Glomerular endothelial cell (primary cell): Measurements from ENCODE around the gene TMEM120A. TPM values are rescaled to one million over a fixed set of nuclear protein-coding genes. Genes with fewer than 3 reads are reported as not detected.

Source experiments
- total RNA-seq: library from RNA; depleted of rRNA; stranded (reverse); fragments of >200 nt; gene quantifications from 2 replicates; pipeline ENCODE4 v1.2.3, GENCODE V29; 2015

TMEM120A gene
- total RNA-seq, 1 donor from 2014 or later: 18.6 TPM

Other genes starting within 250 kb of the TMEM120A start
- 0.58 TPM in 1 of 2 replicates, not detected in the other for gene CCL26, start 222.4 kb downstream of the TMEM120A start, total RNA-seq
- not detected in 2 replicates for gene CCL24, start 180.8 kb downstream of the TMEM120A start, total RNA-seq
- 44.3 and 49.5 TPM in 2 replicates for gene RHBDD2, start 115.6 kb downstream of the TMEM120A start, total RNA-seq
- 62.3 and 73.0 TPM in 2 replicates for gene POR, start 79.4 kb downstream of the TMEM120A start, total RNA-seq
- 46.3 and 47.3 TPM in 2 replicates for gene STYXL1, start 53.4 kb upstream of the TMEM120A start, total RNA-seq
- 103 and 110 TPM in 2 replicates for gene MDH2, start 53.5 kb upstream of the TMEM120A start, total RNA-seq
- 0.10 and 0.23 TPM in 2 replicates for gene SRRM3, start 207.3 kb upstream of the TMEM120A start, total RNA-seq